Activated naive CD8-positive, alpha-beta T cell treated with anti-CD3 and anti-CD28 coated beads, Interleukin-2, amount 50 U/mL, for 16 hours (primary cell): ENCODE data around the gene MEF2A.

Experiments used
- DNase-seq: peaks from one replicate; pipeline ENCODE4 v3.0.0-alpha.2; 2020; ENCODE audit warnings: low read depth, low spot score

Gene MEF2A

GRCh38 chr15:99762288-99762687 lies 196.5 kb downstream of the MEF2A start:
- DNase-seq = no peak

GRCh38 chr15:99763827-99764226 lies 198.0 kb downstream of the MEF2A start:
- DNase-seq = no peak

GRCh38 chr15:99764522-99764921 lies 198.7 kb downstream of the MEF2A start:
- DNase-seq = no peak
